ENCODE results near the gene XXYLT1. TPM values are rescaled to one million over a fixed set of nuclear protein-coding genes. Genes with fewer than 3 reads are reported as not detected.
A peak's percentile ranks its signal among the peaks of the same experiment; 100 is the strongest.

Gene XXYLT1
- total and polyA plus RNA-seq, 9 of the 15 experiments (the other 6 are each of a cell fraction or from before 2014, with no cell fraction given), result 1.9 to 18.9 (median 15.0) TPM

GRCh38 chr3:195164573-195165264 lies 106.2 kb downstream of the XXYLT1 start (continued):
- TF ChIP-seq REST (IDR thresholded peaks at IDR 0.05; ENCODE audit: borderline replicate concordance) (0 out of 2 replicates have a peak, but pooled peaks have one; percentile 4), REST (CRISPR knock-in tag; IDR thresholded peaks at IDR 0.05; ENCODE audit: low read depth) (no peak), ZNF436 (CRISPR knock-in tag; IDR thresholded peaks at IDR 0.05) (no peak), HMGXB4 (CRISPR knock-in tag; IDR thresholded peaks at IDR 0.05) (no peak), GABPB1 (CRISPR knock-in tag; IDR thresholded peaks at IDR 0.05) (no peak), SNAPC5 (CRISPR knock-in tag; IDR thresholded peaks at IDR 0.05) (no peak), CUX1 (CRISPR knock-in tag; IDR thresholded peaks at IDR 0.05) (peak; percentile 73; the same call in 1 of the 2 replicates), CREM (IDR thresholded peaks at IDR 0.05; ENCODE audit: low read depth) (no peak), ZBTB49 (CRISPR knock-in tag; IDR thresholded peaks at IDR 0.05; ENCODE audit: borderline replicate concordance) (no peak)

Data from K562 (cell line).